GM12872 (cell line): ENCODE data around the gene SLC2A4.
A peak's percentile ranks its signal among the peaks of the same experiment; 100 is the strongest.

Source experiments
- CTCF ChIP-seq: IDR thresholded peaks from 3 replicates; pipeline ENCODE4 v1.5.1; 2011; ENCODE audit warnings: low read depth, mild to moderate bottlenecking, low read length, moderate library complexity; ENCODE audit not compliant: insufficient read depth

Gene SLC2A4

GRCh38 chr17:7318121-7318860 lies 36.8 kb downstream of the SLC2A4 start:
- no peak for TF ChIP-seq CTCF

GRCh38 chr17:7321466-7321865 lies 39.9 kb downstream of the SLC2A4 start:
- no peak for TF ChIP-seq CTCF

DNA sequence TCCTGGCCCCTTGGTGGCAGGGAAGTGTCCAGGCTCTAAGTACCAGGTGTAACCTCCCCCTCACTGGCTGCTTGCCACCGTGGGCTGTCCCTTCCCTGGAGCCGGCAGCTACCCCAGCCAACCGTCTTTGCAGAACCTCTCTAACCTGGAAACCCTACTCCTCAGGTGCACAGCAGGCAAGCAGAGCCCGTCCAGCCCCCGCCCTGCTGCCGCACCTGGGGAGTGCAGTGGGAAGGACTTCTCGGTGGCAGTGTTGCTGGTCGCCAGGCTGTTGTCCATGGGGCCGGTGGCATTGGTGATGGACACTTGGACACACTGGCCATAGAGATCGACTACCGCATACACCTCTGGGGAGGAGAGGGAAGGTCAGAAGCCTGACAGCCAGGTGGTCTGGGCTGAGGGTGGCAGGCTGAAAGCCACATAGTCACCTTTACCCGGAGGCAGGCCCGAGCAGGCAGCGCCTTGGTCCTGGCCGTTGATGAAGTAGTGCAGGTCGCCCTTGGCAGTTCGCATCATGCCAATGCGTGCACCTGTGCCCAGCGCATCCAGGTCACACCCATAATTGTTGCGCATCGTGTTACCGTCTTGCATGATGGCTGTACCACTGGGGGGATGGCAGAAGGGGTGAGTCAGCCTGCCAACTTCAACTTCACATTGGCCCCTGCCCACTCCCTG lies 41.1 kb downstream of the SLC2A4 start:
- TF ChIP-seq CTCF: no peak

DNA sequence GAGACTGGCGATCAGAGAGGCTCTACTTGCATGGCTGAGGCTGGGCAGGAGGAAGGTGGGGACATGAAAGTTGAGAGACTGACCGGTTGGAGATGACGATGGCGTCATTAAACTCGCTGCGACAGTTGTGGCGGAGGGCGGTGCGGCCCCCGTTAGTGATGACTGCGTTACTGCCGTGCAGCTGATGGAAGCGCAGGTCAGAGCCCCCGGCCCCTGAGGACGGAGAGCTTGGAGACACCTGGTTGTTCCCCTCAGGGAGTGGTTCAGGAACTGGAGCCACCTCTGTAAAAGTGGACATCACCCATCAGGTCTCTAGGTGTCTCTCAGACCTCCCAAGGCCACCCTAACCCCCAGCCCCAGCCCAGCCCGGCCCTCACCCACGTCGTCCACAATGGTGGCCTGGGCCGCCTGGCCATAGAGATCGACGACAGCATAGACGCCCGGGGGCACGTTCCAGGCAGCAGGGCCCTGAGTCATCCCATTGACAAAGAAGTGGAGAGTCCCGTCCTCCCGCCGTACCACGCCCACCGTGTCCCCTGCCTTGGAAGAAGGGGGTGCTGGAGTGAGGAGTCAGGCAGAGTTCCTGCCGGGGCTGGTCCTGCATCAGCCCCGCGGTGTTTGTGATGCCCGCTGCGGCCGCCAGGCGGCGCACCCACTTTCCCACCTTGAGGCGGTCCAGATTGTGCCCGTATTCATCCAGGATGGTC lies 42.4 kb downstream of the SLC2A4 start:
- peak; percentile 100 for TF ChIP-seq CTCF

DNA sequence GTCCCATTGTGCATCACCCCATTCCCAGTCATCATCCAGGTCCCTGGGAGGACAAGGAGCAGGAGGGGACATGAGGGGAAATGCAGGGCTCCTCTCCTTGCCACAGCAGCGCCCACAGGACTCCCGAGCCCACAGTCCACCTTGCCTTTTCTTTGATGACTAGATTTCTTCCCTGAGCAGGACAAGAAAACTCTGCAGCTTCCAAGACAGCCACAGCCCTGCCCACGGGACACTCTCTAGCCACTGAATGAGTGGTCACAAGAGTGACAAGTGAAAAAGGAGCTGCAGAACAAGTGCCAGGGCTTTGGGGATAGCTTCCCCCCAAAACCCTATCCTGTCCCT lies 42.9 kb downstream of the SLC2A4 start:
- TF ChIP-seq CTCF: no peak

DNA sequence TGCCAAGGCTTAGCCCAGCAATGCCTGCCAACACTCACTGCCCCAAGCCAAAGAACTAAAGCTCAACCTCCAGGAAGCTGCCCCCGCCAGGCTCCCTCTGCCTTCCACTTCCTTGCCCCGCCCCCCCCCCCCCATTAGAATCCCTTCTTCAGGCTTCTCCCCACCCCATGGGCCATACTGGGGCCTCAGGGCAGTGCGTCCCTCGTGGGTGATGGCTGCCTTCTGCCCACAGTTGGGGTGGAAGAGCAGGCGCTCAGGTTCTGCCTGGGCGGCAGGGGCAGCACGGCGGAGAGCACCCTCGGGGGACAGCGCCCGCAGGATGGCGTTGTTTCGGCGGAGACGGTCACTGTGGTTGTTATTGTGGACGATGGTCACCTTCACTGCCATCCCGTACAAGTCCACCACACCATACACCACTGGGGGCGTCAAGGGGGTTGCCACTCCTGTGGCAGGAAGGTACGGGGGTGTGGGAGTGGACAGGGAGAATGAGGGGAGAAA lies 43.6 kb downstream of the SLC2A4 start:
- no peak for TF ChIP-seq CTCF

- no peak for TF ChIP-seq CTCF
Measured at GRCh38 chr17:7326186-7326585, 44.7 kb downstream of the SLC2A4 start.
